Glomerular visceral epithelial cell (primary cell): Measurements from ENCODE around the gene SDHB.
A peak's percentile ranks its signal among the peaks of the same experiment; 100 is the strongest.

ENCODE experiments used
- DNase-seq: peaks from one replicate; pipeline ENCODE4 v3.0.0-alpha.2; 2016; ENCODE audit errors: extremely low spot score

The SDHB gene

DNA sequence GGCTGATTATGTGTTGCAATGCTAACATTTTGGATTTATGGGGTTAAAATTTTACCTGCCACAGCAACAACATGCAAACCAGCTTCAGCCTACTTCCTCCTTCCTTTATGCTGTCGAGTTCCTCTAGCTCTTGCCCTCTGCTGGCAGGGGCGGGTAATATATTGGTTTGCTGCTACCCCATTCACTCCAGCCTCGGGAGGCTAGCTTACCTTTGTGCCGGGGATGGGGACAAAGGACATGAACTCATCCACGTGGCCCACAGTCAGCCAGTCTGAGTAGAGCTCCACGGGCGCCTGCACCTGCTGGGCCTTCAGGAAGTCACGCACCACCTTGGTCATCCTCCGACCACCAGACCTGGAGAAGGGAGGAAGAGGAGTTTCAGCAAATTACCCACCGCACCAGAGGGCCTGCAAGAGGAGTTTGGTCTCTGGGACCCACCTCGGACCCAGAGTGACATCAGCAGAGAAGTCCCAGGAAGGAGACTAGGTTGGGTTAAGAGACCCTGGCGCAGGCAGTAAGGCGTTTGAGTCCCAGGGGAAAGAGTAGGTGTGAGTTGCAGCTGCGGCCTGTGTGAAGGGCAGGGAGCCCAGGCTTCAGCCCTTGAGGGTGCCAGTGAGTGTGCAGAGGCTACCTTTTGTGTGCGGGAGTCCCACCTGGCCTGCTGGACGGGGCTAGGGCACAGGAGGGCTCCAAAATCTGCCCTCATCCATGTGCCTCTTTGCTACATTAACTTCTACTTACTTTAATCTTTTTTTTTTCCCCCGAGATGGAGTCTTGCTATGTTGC, 21.8 kb upstream of the SDHB start:
- peak; percentile 36 for DNase-seq

DNA sequence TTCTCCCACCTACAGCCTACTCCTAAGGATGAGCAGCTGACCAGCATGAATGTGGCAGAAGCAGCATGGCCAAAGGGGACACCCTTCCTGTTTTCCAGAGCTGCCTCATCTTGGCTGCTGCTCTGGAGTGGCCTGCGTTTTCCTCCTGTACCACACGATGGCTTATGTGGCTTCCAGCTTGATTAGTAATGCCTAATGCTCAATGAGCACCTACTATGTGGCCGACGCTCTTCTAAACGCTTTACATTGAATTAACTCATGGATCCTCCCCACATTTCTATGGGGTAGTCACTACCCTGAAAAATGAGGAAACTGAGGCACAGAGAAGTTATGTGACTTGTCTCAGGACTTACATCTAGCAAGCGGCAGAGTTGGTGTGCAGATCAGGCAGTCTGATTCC, 18.0 kb upstream of the SDHB start:
- no peak for DNase-seq

DNA sequence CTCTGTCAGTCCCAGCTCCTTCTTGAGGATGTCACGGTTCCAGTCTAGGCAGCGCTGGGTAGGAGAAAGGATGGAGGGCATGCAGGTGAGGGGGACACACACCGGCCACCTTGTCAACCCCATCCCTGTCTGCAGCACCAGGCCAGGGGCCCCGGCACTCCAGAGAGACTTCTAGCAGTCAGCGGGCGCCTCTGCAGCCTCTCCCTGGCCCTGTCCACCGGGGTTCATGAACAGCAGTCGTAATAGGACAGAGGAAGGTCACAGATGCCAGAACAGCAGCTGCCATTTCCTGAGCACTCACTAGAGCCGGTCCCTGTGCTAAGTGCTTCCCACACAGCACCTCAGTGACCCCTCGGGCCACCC, 16.3 kb upstream of the SDHB start:
- no peak for DNase-seq

DNA sequence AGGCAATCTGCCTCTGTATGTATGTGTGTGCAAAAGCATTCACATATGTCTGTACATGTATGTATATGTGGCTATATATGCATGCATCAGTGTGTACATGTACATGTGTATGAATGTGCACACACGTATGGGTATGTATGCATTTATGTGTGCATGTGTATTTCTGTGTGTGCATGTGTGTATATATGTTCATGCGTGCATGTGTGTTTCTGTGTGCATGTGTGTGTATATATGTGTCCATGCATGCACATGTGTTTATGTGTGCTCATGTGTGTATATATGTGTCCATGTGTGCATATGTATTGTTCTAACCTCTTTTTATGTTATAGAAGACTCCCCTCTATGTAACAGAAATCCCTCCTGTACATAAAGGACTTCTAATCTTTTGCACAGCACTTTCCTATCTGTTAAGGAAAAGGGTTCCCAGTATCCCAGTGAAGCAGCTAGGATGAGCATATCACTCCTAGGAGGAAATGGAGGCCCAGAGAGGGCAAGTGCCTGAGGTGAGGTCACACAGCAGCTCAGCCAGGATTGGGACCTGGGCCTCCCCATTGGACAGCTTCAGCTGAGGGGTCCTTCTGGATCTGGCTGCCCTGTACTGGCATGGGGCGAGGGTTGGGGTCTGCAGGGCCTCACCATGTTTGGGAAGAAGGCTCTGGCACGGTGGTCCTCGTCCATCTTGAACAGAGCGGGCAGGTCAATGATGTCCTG, 15.8 kb upstream of the SDHB start:
- no peak for DNase-seq

DNA sequence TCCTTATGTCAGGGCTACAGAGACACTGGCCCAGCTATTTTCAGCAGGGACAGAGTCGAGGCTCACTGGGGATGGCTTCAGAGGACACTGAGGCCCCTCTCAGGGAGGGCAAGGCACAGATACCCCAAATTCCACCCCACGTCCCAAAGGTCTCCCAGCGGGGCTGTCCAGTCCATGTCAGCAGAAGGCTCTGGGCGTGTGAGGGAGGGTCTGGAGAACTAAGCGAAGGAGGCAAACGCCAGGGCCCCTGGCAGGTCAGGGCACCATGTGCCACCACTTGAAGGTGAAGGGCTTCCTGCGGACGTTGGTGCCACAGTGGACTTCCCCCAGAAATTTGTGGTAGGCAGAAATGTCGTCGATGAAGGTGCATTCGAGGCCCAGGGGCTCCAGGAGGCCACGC, 15.0 kb upstream of the SDHB start:
- no peak for DNase-seq

DNA sequence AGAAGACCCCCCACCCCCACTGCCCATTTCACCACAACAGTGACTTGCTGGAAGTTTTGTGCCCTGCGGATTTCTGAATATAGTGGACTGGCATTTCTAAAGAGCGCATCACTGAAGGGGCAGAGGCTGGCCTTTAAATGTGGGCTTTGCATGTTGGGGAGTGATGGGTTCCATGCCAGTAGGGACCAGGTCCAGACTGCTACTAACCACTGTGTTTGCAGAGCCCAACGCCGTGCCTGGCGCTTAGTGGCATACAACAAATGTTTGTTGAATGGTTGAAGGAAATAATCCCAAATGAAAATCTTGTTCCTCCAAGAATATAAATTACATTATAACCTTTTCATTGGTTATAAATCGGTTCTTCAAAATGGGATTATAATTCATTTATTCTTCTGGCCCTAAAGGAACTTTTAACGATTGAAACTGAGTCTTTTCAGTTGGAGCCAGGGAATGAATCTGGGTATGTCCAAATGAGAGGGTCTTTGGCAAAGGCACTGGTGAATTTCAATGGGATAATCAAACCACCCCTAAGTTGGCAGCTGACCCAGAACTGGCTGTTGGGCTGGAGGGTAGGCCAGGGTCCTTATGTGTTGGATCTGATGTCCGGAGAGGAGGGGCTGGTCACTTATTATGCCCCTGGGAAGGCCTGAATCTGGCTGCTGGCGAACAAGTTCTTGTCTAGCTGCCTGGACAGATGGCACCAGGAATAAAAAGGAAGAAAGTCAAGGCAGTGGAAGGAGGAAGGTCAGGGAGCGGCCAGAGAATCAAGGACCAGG, 13.8 kb upstream of the SDHB start:
- DNase-seq: no peak

DNA sequence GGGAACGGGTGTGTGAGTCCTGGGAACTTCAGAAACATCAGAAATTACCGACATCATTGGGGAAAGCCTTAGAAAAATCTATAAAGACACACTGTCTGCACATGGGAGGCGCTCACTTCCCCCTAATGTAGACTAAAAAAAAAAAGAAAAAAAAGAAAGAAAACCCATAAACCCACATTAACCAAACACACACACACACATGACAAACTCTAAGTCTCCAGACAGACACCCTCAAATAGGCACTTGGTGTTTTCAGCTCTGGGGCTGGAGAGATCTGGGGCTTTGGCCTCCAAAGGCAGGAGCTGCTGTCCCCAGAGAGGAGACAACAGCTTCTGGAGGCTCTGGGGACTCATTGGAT, 13.2 kb upstream of the SDHB start:
- no peak for DNase-seq

DNA sequence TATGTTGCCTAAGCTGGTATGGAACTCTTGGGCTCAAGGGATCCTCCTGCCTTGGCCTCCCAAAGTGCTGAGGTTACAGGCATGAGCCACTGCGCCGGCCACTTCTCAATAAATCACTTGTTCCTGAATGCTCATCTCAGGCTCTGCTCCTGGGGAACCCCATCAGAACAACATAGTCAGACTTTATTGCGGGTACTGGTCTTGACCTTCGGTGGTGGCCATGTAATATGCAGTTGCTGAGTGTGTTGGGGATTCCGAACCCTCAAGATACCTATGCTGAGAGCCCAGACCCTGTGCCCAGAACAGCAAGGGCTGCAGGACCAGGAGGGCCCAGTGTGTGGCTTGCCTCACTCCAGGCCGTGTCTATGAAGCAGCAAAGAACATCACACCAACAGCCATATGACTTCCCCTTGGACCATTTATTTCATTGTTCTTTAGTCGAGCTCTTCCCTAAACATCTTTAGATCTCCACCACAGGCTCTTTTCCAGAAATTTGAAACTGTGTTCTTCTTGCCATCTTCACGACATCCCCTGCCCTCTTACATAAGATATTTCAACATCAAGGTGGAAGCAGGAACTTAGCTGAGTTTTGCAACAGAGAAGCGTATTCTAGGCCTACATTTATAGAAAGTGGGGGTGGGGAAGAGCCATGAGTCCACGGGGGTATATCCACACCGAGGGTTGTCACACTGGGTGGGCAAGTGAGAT, 12.7 kb upstream of the SDHB start:
- no peak for DNase-seq

GRCh38 chr1:17065666-17066065, 11.8 kb upstream of the SDHB start:
- DNase-seq: no peak

DNA sequence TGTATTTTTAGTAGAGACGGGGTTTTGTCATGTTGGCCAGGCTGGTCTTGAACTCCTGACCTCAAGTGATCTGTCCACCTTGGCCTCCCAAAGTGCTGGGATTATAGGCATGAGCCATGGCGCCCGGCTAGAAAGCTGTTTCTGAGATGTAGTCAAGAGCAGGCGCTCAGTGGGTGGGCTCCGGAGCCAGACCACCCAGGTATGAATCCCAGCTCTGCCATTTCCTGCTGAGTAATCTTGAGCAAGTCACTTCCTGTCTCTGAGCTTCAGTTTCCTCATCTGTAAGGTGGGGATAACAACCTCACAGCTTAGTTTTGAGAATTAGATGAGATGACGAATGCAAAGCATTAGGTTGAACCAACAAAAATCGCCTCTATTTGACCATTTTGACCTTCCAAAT, 8.9 kb upstream of the SDHB start:
- DNase-seq: peak; percentile 20

- peak; percentile 84 for DNase-seq
Measured at GRCh38 chr1:17061892-17062291, 8.1 kb upstream of the SDHB start.

GRCh38 chr1:17061486-17061885, 7.7 kb upstream of the SDHB start:
- peak; percentile 18 for DNase-seq

GRCh38 chr1:17060306-17060749, 6.5 kb upstream of the SDHB start:
- no peak for DNase-seq

- peak; percentile 80 for DNase-seq
Measured at GRCh38 chr1:17059391-17060305, 5.8 kb upstream of the SDHB start.

GRCh38 chr1:17056551-17056950, 2.7 kb upstream of the SDHB start:
- no peak for DNase-seq

GRCh38 chr1:17055801-17056200, 2.0 kb upstream of the SDHB start:
- no peak for DNase-seq

GRCh38 chr1:17053086-17053684, 647 bp downstream of the SDHB start:
- DNase-seq: no peak

DNA sequence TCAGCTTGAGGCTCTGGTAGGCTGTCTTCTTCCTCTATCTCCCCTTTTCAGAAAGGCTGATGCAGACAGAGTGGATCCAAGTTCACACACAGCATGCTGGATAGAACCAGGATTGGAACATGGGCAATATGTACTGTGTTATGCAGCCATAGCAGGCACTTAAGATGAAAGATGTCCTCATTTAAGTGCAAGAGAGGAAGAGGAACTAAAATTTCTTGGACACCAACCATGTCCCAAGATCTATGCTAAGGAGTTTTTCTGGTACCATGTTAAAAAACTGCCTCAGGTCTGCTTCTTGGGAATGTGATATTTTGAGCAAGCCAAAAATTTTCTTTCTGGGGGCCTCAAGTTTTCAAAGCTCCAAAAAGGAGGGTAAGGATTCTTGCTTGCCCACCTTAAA, 1.2 kb downstream of the SDHB start:
- DNase-seq: no peak

DNA sequence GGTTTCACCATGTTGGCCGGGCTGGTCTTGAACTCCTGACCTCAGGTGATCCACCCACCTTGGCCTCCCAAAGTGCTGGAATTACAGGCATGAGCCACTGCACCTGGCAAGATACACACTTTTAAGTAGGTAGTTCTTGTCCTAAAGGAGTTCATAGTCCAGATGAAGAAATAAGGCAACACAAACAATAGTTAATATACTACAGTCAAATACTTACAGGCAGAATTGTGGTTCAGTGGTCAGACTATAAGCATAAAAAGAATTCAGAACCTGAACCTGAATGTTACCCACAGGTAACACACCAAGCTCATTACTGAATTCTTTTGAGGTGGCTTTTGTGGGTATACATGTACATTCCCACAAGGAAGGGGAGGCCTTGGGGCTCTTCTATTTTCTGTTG, 1.8 kb downstream of the SDHB start:
- DNase-seq: no peak

DNA sequence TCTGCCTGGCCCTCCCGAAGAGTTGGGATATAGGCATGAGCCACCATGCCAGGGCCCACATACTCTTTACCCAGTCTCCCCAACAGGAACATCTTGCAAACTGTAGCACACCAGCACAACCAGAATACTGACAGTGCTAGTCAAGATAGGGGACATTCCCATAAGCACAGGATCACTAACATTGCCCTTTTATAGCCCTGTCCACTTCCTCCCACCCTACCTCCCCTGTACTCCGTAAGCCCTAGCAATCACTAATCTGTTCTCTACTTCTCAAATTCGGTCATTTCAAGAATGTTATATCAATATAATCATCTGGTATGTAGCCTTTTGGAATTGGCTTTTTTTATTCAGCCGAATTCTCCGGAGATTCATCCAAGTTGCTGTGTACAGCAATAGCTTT, 5.9 kb downstream of the SDHB start:
- no peak for DNase-seq

GRCh38 chr1:17046334-17046657, 7.5 kb downstream of the SDHB start:
- DNase-seq: no peak
